Vagina (tissue), 2 donors: Measurements from ENCODE around the gene MAPK7. TPM values are rescaled to one million over a fixed set of nuclear protein-coding genes. Genes with fewer than 3 reads are reported as not detected.

Experiments used
- DNase-seq, 2 donors: peaks; one replicate each; pipeline ENCODE4 v3.0.0-alpha.2; 2017; ENCODE audit errors: extremely low spot score in 2 of 2
- H3K27ac ChIP-seq: fragments of 200-600 bp; sonication (generic); one replicate; pipeline ENCODE4 v1.5.1; 2019
- H3K27me3 ChIP-seq: fragments of 200-600 bp; sonication (generic); one replicate; pipeline ENCODE4 v1.5.1; 2019
- H3K36me3 ChIP-seq, 2 donors: fragments of 200-600 bp; sonication (generic); one replicate each; pipeline ENCODE4 v1.5.1; 2017 to 2019
- H3K4me1 ChIP-seq: fragments of 200-600 bp; sonication (generic); one replicate; pipeline ENCODE4 v1.5.1; 2019
- H3K4me3 ChIP-seq, 2 donors: fragments of 200-600 bp; sonication (generic); 1 replicate in 1 of 2; 2 replicates in 1 of 2; pipeline ENCODE4 v1.5.1; 2016 to 2019
- H3K9me3 ChIP-seq: fragments of 200-600 bp; sonication (generic); one replicate; pipeline ENCODE4 v1.5.1; 2019
- CTCF ChIP-seq, 3 experiments: fragments of 450-650 bp in 2 of 3; fragments of 200-600 bp in 1 of 3; sonication (generic) in 1 of 3; IDR thresholded peaks; one replicate each; pipeline ENCODE4 v1.5.1; 2017 to 2019; ENCODE audit warnings: antibody characterized with exemption in 3 of 3, mild to moderate bottlenecking in 2 of 3, moderate library complexity in 2 of 3
- POLR2A ChIP-seq, 2 donors: fragments of 450-650 bp; IDR thresholded peaks; one replicate each; pipeline ENCODE4 v1.6.1; 2017; ENCODE audit warnings: antibody characterized with exemption in 2 of 2, mild to moderate bottlenecking in 2 of 2, moderate library complexity in 2 of 2
- POLR2AphosphoS5 ChIP-seq, 2 donors: sonication (generic); formaldehyde crosslinking; IDR thresholded peaks; one replicate each; pipeline ENCODE4 v1.9.0; 2017; ENCODE audit warnings: antibody characterized with exemption in 2 of 2, mild to moderate bottlenecking in 2 of 2, low read depth in 1 of 2; ENCODE audit not compliant: insufficient read depth in 1 of 2
- intact Hi-C: fragments of 100-400 bp; cut with DNase I; formaldehyde crosslinking; loops from one replicate; pipeline ENCODE4 v1.15.1; 2023
- total RNA-seq: library from RNA; depleted of rRNA; stranded (reverse); fragments of >200 nt; gene quantifications from one replicate; pipeline ENCODE4 v1.2.3, GENCODE V29; 2016

The MAPK7 gene
- total RNA-seq, 1 donor from 2014 or later = 77.3 TPM

- intact Hi-C loops = no loop called here
- TF ChIP-seq POLR2AphosphoS5 (IDR thresholded peaks at IDR 0.05; ENCODE audit: insufficient read depth in 1 of 2, low read depth in 1 of 2) = peak in 1 of 2 donors; percentile 54
- TF ChIP-seq CTCF (IDR thresholded peaks at IDR 0.05) = no peak
- no peak for TF ChIP-seq POLR2A (IDR thresholded peaks at IDR 0.05)
- Histone ChIP-seq H3K4me1 (peaks cover 40% of the 10 kb centered on the region), H3K27me3 (no peaks in the 10 kb centered on the region), H3K9me3 (no peaks in the 10 kb centered on the region), H3K36me3 (no peaks in the 10 kb centered on the region), H3K27ac (peak overlapping the region; percentile 57), H3K4me3 (no peak overlapping the region)
- no peak for DNase-seq
These were observed 20.2 kb downstream of the MAPK7 start for GRCh38 chr17:19398301-19399181.

GRCh38 chr17:19399750-19400450, 21.6 kb downstream of the MAPK7 start:
- Histone ChIP-seq H3K9me3 (no peaks in the 10 kb centered on the region), H3K36me3 (no peaks in the 10 kb centered on the region), H3K27ac (no peak overlapping the region), H3K4me1 (peaks cover 40% of the 10 kb centered on the region), H3K4me3 (no peak overlapping the region), H3K27me3 (no peaks in the 10 kb centered on the region)
- intact Hi-C loops = no loop called here
- no peak for TF ChIP-seq POLR2AphosphoS5 (IDR thresholded peaks at IDR 0.05; ENCODE audit: insufficient read depth in 1 of 2, low read depth in 1 of 2)
- no peak for TF ChIP-seq CTCF (IDR thresholded peaks at IDR 0.05)
- TF ChIP-seq POLR2A (IDR thresholded peaks at IDR 0.05) = no peak
- DNase-seq = no peak

GRCh38 chr17:19401321-19402010, 23.2 kb downstream of the MAPK7 start:
- no peak overlapping the region for H3K4me3 ChIP-seq
- intact Hi-C loops = no loop called here
- no peaks in the 10 kb centered on the region for H3K9me3 ChIP-seq
- no peaks in the 10 kb centered on the region for H3K36me3 ChIP-seq
- DNase-seq = peak in 1 of 2 donors; percentile 96
- TF ChIP-seq CTCF (IDR thresholded peaks at IDR 0.05) = no peak
- TF ChIP-seq POLR2AphosphoS5 (IDR thresholded peaks at IDR 0.05; ENCODE audit: insufficient read depth in 1 of 2, low read depth in 1 of 2) = no peak
- TF ChIP-seq POLR2A (IDR thresholded peaks at IDR 0.05) = no peak
- H3K27ac ChIP-seq = peak overlapping the region; percentile 50
- H3K27me3 ChIP-seq = no peaks in the 10 kb centered on the region
- peaks cover 40% of the 10 kb centered on the region for H3K4me1 ChIP-seq

- Histone ChIP-seq H3K27ac (peak overlapping the region; percentile 50), H3K36me3 (no peaks in the 10 kb centered on the region), H3K4me1 (peaks cover 40% of the 10 kb centered on the region), H3K27me3 (no peaks in the 10 kb centered on the region), H3K4me3 (no peak overlapping the region), H3K9me3 (no peaks in the 10 kb centered on the region)
- no peak for DNase-seq
- TF ChIP-seq POLR2AphosphoS5 (IDR thresholded peaks at IDR 0.05; ENCODE audit: insufficient read depth in 1 of 2, low read depth in 1 of 2) (peak in 1 of 2 donors; percentile 17), POLR2A (IDR thresholded peaks at IDR 0.05) (no peak)
- intact Hi-C loops = no loop called here
These were observed 23.9 kb downstream of the MAPK7 start for GRCh38 chr17:19402171-19402570.

GRCh38 chr17:19403021-19403420, 24.7 kb downstream of the MAPK7 start:
- TF ChIP-seq POLR2AphosphoS5 (IDR thresholded peaks at IDR 0.05; ENCODE audit: insufficient read depth in 1 of 2, low read depth in 1 of 2) (no peak), POLR2A (IDR thresholded peaks at IDR 0.05) (no peak), CTCF (IDR thresholded peaks at IDR 0.05) (no peak)
- H3K4me1 ChIP-seq = peaks cover 31% of the 10 kb centered on the region
- intact Hi-C loops = no loop called here
- no peaks in the 10 kb centered on the region for H3K27me3 ChIP-seq
- H3K27ac ChIP-seq = no peak overlapping the region
- no peaks in the 10 kb centered on the region for H3K36me3 ChIP-seq
- no peak overlapping the region for H3K4me3 ChIP-seq
- DNase-seq = no peak
- no peaks in the 10 kb centered on the region for H3K9me3 ChIP-seq
